ENCODE data around the gene CCDC148.

The CCDC148 gene

DNA sequence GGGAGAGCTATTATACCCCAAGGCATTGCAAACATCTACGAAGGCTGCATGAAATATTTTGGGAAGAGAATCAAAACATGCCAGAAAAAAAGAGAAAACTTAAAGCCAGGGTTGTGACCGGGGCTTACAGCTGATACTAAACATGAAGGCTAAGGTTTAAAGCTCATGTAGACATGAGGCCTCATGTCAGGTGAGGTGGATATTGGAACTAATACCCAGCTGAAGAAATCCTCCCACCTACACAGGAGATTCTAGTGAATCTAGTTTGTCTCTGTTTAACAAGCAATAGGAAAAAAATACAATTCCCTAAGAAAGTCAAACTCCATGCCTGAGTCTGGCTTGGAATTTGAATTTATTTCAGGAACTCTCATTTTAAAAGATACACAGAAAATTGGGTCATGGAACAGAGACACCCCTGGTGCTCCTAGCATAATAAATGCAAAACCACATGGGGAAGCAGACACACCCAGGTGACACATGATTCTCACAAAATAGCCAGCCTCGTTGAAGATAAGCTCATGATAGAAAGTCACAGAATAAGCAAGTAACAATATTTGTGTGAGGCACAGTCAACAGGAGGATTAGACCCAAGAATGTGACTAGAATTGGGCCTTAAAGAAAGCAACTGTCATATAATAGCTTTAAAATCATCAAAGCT, 312.7 kb downstream of the CCDC148 start:
- DNase-seq, result no peak

DNA sequence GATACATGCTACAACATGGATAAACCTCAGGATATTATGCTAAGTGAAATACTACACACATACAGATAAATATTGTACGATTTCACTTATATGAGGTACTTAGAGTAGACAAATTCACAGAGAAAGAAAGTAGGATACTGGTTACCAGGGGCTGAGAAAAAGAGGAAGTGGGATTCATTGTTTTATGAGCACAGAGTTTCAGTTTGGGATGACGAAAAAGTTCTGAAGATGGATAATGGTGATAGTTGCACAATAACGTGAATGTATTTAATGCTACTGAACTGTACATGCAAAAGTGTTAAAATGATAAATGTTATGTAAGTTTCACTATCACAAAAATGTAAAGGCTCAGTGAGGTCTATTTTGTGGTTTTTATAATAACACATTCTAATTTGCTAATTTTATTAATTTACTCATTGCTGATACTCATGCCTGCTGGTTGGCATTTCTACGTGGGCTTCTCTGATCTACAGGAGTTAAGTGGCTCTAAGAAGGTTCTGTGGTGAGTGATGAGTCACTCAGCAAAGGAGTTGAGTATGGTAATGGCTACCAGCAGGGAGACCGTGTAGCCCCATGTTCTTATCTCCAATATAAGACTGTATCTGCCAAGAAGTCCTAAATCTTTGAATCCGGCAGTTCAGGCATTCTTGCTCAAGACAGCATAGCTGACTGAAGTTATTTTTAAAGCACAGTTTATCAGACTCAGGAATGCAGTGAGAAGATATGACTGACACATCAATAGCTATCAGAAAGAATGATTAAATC, 313.8 kb downstream of the CCDC148 start:
- peak; percentile 85 to 88 for DNase-seq

DNA sequence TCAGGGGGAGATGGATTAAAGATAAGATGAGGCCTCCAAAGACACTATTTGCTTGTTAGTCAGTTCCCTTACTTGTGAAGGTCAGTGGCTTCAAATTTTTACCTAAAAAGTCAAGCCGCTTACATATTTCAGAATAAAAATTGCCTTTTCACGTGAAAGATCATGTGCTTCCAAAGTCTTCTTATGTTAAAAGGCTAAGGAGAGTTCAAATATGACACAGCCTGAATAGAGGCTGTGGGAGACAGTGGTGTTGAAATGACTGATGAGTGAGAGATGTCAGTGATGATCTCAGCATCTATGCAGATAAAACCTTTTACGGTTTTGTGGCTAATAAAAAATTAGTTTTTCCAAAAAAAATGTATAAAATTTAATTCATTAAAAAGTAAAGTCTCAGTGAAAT, 314.4 kb downstream of the CCDC148 start:
- peak; percentile 42 to 51 for DNase-seq

DNA sequence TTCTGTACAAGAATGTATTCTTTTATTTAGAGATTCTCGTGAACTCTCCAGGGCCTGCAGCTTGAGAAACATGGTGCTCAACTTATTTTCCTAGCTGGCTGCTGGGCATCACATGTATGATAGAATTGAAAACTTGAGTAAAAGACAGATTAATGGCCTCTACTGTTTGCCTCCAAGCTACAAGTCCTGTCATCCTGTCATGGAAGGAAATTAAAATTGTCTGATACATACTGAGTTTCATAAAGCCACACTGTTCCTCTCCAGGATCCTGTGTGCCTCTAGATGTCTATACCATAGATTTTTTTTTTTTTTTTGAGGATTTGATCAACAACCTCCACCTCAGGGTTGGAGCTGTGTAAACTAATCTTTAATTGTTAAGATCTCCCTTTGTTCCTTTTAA, 316.4 kb downstream of the CCDC148 start:
- no peak for DNase-seq

DNA sequence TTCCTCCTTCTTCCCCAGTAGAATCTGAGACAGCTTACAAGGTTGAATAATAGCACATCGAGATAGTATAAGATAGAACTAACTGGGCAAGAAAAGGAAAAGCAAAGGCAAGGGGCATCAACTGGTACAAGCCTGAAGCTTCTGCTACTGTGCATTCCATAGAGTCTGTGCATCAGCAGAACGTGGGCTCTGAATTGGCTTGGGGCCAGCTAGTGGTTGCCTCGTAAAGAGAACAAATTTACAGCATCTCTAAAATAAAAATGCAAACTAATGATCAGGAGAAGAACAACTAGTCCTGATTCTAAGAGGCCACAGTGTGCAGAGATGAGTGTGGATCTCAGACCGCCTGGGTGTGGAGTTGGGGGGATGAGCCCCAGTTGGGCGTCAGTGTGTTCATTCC, 318.3 kb downstream of the CCDC148 start:
- DNase-seq, result no peak

DNA sequence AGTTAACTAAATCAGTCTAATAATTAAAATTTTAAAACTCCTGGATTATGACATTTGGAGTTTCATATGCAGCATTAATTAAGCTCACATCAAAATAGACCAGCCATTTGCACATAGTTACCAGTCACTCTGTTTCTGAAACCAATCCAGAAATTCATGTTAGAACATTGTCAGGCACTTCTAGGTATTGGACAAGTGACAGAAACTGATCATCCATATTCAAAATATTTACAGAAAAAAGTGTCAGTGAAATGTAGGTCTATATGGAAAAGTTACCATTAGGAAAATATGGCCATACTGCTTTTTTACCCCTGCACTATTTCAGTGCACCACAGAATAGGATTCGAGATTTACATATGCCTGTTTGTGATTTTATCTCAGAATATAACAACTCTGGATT, 321.5 kb downstream of the CCDC148 start:
- DNase-seq, result no peak

DNA sequence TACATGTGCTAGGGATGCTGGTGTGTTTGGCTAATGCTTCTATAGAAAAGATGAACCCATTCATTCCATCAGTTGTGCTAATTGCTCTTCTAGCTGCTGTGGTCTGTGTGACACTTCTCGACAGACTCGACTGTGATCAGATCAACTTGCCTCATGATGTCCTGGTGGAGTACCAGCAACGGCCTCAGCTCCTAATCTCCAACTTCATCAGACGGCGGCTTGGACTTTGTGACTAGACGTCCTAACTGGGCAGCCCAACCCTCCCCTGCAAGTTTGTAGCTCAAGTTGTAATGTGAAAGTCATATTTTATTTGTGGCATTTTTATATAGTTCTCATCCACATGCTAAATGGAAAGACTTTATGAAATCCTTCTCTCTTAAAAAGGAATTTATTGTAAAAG, 321.9 kb downstream of the CCDC148 start:
- no peak for DNase-seq

DNA sequence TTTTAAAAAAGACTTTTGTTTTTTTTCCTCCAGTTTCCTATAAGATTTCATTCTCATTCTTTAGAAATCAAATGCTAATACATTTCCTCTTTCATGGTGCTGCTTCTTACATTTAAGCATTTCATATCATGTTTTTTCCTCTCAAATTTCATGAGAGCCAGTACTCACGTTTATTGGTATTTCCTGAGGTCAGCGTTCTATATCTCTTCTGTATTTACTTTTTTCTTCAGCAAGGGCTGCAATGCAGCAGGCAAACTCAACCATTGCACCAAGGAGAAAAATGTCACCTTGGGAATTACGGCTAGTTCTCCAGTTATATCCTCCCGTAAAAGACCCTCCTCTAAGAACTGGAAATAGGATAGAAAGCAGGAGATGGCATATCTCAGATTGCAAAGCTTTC, 322.5 kb downstream of the CCDC148 start:
- no peak for DNase-seq

DNA sequence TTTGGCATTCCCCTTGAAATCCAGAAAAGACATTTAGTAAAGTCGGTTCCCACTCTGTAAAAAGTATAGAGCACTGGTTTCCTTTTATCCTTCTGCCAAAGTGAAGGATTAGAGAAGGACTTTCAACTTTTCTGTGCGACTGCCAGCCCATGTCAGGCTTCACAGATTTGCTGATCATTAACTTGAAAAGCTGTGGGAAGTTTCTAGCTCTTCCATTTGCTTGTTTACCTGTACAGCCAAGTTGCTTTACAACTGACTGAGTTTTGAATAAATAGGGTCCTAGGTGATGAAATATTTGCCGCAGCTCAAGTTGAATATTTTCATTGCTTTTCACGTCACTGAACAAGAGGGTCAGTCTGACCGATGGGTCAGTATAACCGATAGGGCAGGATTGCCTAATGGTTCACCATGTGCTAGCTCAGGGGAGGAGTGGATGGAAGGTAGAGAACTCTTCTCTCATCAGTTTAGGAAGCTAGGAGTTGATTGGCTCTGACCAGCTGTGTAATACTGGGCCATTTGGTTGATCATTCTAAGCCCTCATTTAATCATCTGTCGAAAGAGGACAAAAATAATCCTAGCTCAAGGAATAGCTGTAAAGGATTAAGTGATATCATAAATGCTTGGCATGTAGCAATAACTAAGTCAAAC, 324.5 kb downstream of the CCDC148 start:
- no peak for DNase-seq

DNA sequence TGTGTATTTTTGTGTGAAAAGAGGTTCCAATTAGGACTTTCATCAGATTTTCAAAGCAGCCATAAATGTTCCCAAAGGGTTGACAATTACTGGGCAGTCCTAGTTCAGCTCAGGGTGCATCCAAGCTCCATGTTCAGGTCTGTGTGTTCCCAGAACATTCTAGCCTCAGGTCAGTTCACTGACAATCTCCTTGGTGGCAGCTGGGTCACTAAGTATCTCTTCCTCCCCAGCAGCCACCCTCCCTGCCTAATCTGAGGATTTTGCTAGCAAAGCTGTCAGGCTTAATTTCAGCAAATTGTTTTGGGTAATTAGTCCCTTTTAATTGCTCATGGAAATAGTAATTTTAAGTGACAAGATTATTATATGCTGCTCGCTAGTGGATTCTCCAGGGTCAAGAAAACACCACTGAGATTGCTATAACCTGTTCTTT, 325.1 kb downstream of the CCDC148 start:
- no peak for DNase-seq

- DNase-seq, result no peak
Observed at GRCh38 chr2:158130832-158131473, 325.6 kb downstream of the CCDC148 start.

GRCh38 chr2:158129037-158129436, 327.5 kb downstream of the CCDC148 start:
- no peak for DNase-seq

DNA sequence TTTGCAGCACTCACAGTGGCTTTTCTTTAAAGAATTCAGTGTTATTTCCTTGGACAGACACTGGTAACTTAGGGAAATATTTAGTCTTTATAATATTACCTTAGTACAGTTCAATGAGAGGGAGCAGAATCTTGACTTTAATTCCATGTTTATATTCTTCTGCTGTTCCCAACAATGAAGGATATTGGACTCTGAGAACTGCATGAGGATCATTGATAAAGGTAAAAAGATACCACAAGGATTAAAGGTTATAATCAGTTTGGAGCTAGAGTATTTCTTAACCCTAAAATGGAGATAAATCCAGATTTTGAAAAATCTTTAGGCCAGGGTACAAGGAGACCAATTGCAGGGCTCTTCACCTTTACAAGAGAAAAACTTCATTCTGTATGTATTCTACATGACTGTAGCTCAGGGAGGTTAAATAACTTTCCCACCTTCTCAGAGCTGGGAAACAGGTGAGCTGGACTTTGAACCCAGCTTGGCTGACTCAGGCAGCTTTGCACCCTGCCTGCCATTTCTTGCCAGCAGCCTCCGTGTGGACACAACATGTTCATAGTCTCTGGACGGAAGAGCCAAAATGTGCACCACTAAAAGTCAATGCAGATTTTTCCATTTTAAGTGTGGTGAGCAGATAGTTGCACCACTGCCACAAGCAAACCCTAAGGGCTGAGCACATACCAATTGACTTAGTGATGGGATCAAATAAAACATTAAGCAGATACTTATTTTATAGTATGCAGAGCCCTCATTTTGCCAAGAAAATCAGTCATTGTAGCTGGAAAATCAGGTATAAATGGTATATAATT, 328.2 kb downstream of the CCDC148 start:
- no peak for DNase-seq

DNA sequence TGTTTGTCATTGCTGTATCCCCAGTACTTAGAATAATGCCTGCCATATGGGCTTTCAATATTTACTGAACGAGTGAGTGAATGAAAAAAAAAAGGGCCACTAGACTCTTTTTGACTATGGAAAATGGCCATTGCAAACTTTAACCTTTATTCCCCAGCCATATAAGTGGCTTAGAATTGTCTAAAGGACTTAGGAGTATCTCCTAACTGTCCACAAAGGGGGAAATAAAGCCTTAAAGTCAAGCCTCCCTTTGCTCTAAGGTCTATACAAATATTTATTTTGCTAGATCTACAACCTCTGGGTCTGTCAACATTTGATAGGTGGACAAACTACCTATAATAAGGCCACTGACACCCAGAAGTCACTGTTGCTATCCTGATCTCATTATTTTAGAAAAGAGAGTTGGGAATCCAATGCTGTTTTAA, 329.2 kb downstream of the CCDC148 start:
- no peak for DNase-seq

- no peak for DNase-seq
Observed at GRCh38 chr2:158125756-158126498, 330.6 kb downstream of the CCDC148 start.

DNA sequence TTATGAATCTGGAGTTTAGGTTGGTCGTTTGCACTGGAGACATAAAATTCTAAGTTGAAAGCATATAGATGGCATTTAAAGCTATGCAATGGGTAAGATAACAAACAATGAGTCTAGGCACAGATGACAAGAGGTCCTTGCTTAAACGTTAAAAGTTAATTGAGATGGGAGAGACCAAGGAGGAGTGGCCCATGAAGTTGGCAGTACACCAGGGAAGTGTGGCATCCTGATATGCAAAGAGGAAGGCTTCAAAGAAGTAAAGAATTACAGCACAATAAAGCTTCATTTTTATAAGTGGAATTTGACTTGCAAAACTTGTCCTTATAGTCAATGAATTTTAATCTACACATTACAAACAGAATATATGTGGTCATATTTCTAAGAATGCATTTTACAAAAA, 331.7 kb downstream of the CCDC148 start:
- DNase-seq, result no peak

Measured in AML-193 (cell line).